OCI-M2 (cell line): ENCODE results near the gene PSPN.

ENCODE experiments used
- DNase-seq: peaks from one replicate; lab custom pipeline; 2025; ENCODE audit not compliant: unreplicated experiment; lab: John Stamatoyannopoulos, UW

The PSPN gene

GRCh38 chr19:6333439-6333838, 42.3 kb downstream of the PSPN start, which contains the start of gene ACER1:
ACER1 (minus strand) TSS chr19:6333612; CDS start chr19:6333551, 61 bp downstream.
- DNase-seq = no peak

- DNase-seq = no peak
These were observed 48.9 kb downstream of the PSPN start for GRCh38 chr19:6326815-6327214.

- DNase-seq = no peak
These were observed 50.1 kb downstream of the PSPN start for GRCh38 chr19:6325614-6326013.
